COR-L47 (cell line): ENCODE results near the gene MYH10.

Source experiments
- DNase-seq: peaks from one replicate; lab custom pipeline; 2025; lab: John Stamatoyannopoulos, UW

Gene MYH10

DNA sequence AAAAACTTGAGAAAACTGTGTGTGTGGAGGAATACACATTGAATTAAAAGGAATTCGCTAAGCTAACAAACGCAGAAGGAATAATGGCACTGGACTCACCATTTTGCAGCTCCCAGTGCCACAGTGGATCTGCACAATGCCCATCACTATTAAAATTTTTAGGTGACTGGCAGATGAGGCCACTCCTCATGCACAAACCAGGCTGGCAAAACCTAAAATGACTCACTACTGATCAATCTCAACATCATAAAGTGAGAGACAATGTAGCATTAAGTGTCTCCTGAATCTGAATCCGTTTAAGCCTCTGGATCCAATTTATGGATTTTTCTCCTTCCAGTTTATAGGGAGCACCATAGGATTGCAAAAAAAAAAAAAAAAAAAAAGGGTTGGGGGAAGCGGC, 20.6 kb downstream of the MYH10 start:
- DNase-seq: no peak

DNA sequence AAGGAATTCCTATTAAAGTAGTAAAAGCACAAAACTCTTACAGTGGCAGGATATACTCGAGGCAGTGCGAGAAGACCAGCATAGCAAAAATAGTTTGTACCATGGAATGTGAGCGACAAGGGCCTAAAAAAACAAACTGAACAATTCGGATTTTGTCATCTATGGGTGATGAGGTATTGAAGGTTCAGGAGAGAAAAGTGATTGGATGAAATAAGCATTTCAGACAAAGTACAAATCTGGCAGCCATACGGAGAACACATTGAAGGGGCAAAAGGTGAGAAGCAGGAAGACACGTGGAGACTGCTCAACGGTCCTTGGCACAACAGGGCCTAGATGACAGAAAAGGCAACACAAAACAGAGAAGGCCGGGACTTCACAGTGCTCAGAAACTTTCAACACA, 22.5 kb downstream of the MYH10 start:
- no peak for DNase-seq

DNA sequence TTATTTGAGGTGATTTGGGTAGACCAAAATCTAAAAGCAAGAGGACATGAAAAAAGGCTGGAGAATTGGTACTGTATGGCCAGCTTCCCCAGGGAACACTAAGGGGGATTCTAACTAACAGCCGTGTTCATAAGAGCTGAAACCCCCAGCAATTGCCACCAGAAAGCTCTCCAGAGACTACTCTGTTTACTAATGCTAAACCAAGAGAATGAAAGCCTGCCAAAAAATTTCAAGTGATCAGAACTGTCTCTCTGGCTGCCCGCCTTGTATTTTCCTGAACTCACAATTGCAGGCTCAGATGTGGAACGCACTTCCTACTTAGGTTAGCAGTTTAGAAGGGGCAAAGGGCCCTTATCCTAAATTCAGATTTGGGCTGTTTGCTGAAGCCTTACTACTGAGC, 24.1 kb downstream of the MYH10 start:
- no peak for DNase-seq

DNA sequence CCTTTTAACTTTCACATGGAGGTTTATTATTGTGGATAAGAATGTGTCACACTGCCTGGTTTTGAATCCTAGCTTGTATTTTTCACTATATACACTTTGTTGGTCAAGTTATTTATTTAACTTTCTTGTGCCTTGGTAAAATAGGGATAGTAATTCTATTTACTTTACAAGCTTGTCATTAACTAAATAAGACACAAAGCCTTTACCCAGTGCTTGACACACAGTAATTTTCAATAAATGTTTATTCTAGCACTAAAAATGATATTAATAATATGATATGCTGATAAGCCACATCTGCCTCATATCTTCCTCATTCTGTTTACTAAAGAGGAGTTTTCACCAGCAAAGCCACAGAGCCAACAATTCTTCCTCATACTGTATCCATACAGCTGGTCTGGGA, 27.8 kb downstream of the MYH10 start:
- no peak for DNase-seq

DNA sequence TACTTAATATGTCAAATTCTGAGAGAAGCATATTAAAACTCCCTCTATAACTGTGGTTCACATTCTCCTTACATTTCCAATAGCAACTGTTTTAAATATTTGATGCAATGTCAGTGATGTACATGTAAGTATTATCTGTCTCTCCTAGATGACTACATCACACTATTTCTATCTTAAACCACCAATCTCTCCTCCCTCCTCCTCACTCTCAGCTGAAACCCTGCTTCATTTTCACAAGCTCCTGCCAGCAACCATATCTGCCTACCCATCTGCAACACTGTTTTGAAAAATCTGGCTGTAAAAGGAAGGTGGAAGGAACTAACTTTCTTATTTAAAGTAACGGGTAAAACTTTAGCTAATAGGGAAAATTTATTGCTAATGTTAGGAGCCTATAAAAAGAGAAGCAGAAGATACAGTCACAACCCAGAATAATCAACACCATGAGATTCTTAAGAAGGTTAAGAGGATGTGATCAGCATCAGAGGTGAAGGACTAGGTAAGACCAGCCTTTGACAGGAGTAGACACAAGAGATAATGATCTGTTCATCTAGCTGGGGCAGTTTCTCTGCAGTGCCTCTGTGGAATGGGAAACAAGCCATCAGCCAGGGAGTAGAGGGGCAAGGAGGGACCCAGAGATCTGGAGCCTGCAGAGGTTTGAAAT, 31.0 kb downstream of the MYH10 start:
- no peak for DNase-seq

DNA sequence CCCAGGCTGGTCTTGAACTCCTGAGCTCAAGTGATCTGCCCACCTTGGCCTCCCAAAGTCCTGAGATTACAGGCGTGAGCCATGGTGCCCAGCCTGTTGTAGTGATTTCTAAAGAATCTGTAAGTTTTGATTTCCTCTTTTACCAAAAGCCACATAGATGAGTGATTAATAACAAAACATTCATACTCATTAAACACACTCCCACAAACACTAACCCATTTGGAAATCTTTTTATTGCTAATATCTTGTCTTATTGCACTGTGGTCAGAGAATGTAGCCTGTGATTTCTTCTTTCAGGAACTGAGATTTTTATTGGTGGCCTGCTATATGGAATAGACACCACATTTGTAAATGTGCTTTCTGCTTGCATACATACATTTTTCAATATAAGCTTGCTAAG, 31.6 kb downstream of the MYH10 start:
- DNase-seq: no peak

DNA sequence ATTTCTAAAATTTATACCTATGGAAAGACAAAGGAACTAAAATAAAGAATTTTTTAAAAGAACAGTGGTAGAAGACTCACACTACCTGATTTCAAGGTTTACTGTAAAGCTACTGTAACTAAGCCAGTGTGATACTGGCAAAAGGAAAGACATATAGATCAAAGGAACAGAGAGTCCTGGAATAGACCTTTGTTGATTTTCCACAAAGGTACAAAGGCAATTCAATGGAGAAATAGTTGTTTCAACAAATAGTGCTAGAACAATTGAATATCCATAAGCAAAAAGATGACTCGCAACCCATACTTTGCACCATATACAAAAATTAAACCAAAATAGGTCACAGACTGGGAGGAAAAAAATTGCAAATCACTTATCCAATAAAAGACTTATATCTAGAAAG, 36.7 kb downstream of the MYH10 start:
- no peak for DNase-seq

DNA sequence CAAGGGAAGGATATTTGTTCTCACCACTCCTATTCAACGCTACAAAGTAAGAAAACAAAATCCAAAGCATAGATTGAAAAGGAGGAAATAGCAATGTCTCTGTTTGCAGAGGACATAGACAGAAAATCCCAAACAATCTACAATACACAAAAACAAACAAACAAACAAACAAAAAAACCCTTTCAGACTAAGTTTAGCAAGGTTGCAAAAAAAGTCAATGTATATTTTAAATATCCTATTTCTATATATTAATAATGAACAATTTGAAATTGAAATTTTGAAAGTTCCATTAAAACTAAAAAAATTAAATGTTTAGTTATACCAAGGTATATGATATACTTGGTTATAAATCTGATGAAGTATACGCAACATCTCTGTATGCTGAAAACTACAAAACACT, 37.2 kb downstream of the MYH10 start:
- no peak for DNase-seq

DNA sequence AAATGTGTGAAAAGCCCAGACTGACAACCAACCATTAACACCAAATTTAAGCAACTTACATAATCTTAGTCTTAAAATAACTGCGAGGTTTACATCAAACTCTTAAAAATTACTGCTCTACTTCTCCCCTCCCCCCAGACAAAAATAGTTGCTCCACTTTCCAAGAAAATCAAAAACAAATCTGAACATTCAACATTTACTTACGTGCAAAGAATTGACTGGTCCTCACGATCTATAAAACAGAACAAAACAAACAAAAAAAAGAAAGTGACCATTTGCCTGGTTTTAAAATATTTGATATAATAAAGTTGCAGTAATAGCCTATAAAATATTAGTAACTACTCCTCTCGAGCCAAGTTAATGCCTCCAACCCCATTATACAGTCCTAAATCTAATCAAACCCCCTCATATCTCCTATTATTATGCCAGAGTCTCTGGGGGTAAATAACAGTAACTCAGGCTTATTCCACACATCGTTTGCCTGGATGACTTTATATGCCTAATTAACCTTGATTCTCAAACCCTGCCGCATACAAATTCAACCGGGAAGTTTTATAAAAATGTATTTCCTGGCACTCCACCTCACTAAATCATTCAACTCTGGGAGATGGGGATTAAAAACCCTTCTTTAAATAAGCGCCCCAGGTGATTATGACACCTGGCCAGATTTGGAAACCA, 41.5 kb downstream of the MYH10 start:
- no peak for DNase-seq

DNA sequence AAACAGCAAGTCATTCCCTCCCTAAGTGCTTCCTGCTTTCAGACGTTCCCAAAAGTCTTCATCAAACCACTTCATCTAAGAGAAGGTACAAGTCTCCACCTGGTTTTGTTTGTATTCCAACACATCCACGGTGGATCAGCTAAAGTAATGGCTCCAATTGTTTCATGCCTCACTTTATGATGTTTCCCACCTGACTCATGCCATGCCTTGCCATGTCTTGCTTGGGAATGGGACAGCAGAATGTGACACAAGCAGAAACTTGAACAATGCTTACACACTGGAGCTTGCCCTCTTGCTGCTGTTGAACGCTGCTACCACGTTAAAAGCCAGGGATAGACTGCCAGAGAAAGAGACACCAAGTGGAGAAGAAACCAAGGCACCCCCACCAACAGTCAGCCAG, 43.8 kb downstream of the MYH10 start:
- DNase-seq: no peak

DNA sequence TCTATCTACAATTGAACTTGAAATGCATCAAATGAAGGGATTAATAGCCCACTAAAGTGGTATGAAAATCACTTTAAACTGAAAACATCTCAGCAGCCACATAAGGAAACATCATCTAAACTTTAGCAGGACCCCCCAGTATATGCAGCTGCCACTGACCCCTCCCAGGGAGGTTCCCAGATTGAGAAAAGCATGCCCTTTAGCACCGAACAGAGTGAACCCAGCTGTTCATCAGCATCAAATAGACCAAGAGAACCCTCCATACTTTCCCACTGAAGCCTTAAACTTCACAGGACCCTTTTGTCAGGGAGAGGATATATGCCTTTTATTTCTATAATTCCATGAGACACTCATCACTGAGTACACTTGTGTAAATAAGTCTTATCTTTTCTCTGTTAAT, 44.6 kb downstream of the MYH10 start:
- DNase-seq: no peak

DNA sequence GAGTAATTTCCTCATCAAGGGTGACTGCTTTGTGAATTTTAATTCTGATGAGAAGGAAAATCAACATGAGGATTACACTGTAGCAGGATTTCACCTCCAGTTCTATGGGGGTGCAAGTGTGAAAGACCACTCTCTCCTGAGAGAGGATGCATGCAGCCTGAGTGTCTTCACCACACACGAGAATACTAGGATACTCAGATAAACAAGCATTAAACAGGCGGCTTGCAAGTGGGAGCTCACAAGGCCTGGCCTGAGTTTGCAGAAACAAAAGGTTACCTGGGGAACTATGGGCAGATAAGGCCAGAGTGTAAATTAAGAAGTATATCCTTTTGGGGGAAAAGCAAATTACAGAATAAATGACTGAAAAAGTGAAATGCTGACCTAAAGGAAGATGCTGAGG, 46.6 kb downstream of the MYH10 start:
- DNase-seq: no peak

DNA sequence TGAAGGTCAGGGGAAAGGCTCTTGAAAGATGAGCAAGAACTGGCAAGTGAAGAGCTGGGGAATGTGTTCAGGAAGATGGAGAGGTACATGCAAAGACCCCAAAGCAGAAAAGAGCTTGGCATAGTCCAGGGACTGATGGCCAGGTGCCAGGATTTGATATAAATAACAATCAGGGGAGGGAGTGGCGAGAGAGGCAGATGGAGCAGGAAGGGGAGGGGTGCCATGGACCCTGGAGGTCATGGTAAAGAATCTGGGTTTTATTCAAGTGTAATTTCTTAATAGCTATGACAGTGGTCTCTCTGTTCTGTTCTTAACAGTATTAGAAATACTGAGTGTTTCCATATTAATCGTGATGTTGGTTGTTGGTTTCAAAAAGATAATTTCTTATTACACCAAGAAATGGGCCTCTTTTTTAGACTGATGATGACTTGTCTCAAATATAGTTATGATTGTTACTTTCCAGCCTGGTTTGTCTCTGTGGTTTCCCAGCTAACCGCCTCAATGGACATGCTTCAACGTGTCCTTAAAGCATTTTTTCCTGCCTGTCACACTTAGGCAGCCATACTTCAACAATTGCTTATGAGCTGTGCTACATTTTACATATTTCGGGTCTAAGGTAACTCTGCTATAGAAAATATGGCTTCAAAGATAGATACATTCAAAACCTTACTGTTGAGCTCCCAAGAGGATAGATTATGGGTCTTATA, 49.4 kb downstream of the MYH10 start:
- DNase-seq: no peak

DNA sequence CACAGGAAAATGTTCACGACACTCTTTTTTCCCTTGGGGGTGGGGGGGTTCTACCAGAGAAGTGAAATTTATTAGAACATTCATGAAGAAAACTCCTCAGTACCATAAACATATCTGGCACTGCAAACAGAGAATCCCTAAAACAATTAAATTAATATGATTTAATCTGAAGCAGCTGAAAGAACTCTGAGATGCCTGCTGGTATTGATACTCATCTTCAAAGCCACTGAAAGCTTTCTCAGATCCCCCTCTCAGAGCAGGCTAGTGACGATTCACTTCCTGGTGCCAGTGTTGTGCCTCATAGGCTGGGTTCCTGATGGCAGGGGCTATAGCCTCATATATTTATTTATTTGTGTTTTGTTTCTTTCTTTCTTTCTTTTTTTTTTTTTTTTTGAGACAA, 52.7 kb downstream of the MYH10 start:
- no peak for DNase-seq

DNA sequence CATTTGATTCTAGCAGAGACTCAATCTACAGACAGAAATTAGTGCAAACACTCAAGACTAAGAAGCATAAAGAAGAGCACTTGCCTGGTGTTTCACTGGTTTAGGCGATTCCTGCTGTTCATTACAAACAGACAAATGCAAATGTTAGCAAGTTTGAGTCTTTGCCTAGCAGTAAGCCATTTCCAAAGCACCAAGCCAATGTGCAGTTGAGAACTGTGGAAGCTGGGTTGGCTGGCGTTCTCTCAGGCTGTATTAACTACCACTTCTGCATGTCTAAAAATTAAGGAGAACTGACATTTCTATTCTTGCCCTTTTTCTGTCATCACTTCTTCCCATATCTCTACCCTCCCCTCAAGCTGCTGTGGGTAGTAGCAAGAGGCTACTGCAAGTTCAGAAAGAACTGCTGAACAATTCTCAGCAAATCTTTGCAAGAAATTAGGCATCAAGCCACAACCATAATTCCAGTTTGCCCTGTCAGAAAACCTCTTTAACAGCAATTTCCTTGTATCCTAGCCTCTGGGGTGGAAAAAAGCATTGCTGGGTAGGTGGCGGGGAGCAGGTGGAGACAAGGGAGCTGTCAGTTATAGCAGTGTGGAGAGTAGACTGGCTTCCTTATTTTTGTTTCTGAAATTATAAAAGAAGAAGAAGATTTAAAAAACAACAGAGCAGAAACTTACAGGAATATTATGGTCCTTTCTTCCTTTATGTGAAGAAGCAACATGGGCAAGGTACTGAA, 53.8 kb downstream of the MYH10 start:
- DNase-seq: no peak

DNA sequence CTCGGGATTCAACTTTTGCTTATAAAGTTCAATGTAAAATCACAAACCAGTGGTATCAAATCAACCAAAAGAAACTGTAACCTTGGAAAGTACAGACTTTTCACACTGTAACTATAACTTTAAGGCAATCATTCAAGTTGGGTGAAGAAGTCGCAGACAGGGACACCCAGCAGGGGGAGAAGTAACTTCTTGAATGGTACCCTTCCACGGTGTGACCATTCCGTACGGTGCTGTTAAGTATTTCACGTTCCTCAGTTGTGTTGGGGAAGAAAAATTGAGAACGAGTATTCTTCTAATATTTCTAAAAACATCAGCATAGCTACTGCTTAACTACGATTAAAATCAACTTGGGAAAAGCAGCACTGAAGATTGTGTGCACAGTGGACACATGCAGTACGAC, 55.8 kb downstream of the MYH10 start:
- DNase-seq: no peak

DNA sequence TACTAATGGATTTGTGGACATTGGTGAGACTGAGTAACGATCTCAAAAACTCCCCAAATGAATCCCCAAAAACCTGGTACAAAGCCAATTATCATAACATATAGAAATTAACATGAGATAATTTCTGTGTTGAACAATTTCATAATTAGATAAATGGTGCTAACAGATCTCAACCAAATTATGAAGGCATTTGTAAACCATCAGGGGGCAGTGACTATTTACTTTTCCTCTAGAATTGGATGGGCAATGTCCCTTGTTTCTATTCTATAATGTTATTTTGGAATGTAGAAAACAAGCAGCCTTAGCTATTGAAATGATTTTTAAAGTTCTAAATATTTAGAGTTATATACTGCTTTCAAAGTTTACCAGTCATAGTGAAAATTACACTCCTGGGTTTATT, 57.8 kb downstream of the MYH10 start:
- DNase-seq: no peak

DNA sequence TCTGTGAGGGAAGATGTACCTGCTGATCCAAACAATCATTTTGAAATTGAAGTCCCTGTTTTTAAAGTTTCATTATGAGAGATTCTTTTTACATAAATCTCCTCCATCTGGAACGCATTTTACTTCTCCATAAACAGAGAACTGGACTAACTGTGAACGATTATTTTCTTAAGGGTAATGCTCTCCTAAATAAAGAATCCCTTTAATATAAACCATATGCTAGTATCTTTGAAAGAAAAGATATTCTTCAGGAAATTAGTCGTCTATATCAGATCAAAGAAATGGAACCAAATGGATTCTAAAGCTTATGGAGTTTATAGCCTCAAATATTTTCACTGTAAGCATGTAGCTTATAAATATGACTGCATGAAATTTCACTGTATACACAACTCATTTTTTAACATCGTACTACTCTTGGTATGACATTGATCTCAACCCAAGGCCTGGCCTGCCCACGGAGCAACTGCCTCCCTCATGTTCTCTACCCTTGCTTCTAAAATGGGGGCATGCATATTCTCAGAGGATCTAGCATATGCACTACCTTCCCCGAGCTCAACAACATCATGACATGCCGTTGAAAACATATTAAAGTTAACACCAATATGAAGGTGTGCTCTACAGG, 66.4 kb downstream of the MYH10 start:
- DNase-seq: no peak

DNA sequence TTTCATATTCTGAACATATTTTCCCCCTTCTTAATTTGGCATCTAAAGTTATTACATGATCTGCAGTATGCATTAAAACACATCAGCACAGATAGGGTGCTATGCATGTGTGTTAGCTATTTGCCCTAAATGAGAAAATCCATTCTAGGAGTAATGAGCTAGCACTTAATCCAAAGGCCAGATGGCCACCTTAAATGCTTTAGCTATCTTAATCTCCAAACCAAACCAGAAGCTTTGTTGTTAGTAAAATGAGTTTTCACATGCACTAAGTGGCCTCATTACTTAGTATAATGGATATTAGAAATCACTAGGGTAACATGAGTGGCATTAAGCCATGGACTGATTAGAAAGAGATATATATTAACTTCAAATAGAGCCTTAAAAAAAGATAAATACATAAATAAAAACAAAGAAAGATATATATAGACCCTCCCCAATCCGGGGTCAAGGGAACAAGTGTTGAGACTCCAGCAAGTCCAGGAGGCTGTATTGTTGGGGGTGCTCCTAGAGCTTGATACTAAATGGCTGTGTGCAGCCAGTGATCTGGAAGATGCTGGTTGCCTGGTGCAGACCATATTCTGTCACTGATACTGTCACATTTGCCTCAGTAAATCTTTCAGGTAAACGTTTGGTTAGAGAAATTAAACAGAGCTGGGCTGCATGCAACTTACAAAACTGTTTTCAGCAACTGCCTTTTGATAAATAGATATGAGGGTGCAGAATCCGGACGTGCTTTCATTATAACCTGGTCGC, 67.3 kb downstream of the MYH10 start:
- no peak for DNase-seq

DNA sequence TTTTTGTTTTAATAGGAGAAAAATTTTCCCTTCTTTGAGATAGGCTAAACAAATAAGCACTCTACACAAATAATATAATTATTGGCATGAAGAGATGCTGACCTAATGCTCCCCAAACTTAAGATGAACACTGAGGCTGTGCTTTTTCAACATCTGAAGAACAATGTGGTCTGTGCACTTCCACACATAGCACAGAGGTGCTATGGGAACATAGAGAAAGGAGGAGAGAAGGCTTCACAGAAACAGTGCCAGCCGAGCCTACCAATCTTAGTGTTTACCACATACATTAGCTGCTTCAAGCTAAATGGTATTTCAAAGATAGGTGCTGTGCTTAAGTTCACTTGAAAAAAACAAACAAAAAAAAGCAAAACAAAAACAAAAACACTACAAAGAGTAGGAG, 72.4 kb downstream of the MYH10 start:
- no peak for DNase-seq

DNA sequence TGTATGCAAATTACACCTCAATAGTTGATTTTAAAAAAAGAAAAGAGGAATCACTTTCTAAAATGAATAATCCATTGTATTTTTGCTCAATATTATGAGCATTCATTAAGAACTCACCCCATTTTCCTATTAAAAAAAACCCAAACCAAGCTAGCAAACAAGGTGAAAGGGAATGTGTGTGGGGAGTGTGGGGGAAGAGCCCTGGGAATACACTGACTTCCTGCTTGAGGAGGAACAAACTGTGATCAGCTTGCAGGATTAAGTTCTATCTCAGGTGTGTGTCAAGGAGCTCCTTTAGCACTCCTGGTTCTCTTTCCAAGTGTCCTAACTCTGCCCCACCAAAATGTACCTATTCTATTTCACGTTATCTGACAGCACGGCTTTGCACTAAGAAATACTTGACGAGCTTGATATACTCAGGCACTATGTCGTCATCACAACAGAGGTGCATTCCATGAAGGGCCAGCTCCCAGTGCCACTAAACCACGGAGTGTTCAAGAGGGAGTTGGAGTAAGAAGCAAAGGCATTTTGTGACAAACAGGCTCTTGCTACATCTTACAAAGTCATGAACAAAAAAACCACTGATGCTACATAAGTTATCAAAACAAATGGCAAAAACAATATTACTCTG, 73.2 kb downstream of the MYH10 start:
- DNase-seq: no peak
